ENCODE data around the gene CEP128.

DNA sequence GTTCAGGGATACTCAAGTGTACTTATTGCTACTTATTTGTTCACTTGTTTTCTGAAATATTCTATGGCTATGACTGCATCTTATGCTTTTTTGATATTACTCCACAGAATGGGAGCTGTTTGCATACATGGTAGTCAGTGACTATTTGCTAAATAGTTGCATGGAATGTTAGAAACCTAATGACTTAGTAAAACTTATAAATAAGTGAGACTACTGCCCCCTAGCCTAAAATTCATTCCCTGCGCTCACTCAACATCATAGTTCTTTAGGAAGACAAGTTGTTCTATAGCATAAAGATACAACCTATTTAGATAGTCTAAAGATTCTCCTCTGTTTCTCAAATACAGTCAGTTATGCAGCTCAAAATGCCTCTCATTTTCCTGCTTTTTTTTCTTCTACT is 305.5 kb downstream of the CEP128 start:
- TF ChIP-seq AFF4 (CRISPR knock-in tag; IDR thresholded peaks at IDR 0.05; ENCODE audit: borderline replicate concordance) (no peak), GABPB1 (CRISPR knock-in tag; IDR thresholded peaks at IDR 0.05) (no peak), CTCF (IDR thresholded peaks at IDR 0.05) (no peak), HMGA2 (CRISPR knock-in tag; IDR thresholded peaks at IDR 0.05) (no peak)
- TF ChIP-seq, protein P1, sequence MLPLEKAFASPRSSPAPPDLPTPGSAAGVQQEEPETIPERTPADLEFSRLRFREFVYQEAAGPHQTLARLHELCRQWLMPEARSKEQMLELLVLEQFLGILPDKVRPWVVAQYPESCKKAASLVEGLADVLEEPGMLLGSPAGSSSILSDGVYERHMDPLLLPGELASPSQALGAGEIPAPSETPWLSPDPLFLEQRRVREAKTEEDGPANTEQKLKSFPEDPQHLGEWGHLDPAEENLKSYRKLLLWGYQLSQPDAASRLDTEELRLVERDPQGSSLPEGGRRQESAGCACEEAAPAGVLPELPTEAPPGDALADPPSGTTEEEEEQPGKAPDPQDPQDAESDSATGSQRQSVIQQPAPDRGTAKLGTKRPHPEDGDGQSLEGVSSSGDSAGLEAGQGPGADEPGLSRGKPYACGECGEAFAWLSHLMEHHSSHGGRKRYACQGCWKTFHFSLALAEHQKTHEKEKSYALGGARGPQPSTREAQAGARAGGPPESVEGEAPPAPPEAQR (CRISPR knock-in tag; IDR thresholded peaks at IDR 0.05), result no peak
- TF ChIP-seq, protein P2, sequence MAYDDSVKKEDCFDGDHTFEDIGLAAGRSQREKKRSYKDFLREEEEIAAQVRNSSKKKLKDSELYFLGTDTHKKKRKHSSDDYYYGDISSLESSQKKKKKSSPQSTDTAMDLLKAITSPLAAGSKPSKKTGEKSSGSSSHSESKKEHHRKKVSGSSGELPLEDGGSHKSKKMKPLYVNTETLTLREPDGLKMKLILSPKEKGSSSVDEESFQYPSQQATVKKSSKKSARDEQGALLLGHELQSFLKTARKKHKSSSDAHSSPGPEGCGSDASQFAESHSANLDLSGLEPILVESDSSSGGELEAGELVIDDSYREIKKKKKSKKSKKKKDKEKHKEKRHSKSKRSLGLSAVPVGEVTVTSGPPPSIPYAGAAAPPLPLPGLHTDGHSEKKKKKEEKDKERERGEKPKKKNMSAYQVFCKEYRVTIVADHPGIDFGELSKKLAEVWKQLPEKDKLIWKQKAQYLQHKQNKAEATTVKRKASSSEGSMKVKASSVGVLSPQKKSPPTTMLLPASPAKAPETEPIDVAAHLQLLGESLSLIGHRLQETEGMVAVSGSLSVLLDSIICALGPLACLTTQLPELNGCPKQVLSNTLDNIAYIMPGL (CRISPR knock-in tag; IDR thresholded peaks at IDR 0.05), result no peak

Data from WTC11 (cell line).